ENCODE measurements around the gene TASP1. TPM values are rescaled to one million over a fixed set of nuclear protein-coding genes. Genes with fewer than 3 reads are reported as not detected.
A peak's percentile ranks its signal among the peaks of the same experiment; 100 is the strongest.

Gene TASP1
- total RNA-seq, 2 experiments from 2014 or later: 6.3 to 6.7 TPM

GRCh38 chr20:13469262-13469661, 169.5 kb downstream of the TASP1 start:
- peaks cover 6% of the 10 kb centered on the region for H3K9me3 Mint-ChIP-seq
- H3K4me1 Mint-ChIP-seq (ENCODE audit: low read depth): no peaks in the 10 kb centered on the region
- H3K27me3 Mint-ChIP-seq (ENCODE audit: low read depth): no peaks in the 10 kb centered on the region
- H3K36me3 Mint-ChIP-seq (ENCODE audit: low read depth): peaks cover 24% of the 10 kb centered on the region
- CTCF ChIA-PET: interaction anchor here (1.7 kb wide), 1 partner anchor 77 kb away, joined by 4 read pairs; no protein-coding TSS in a partner anchor
- intact Hi-C loops (cut with micrococcal nuclease): no loop called here
- H3K4me3 Mint-ChIP-seq: no peak overlapping the region
- DNase-seq: no peak
- no peak overlapping the region for H3K27ac Mint-ChIP-seq

- CTCF ChIA-PET: interaction anchor here (1.7 kb wide), 1 partner anchor 78 kb away, joined by 4 read pairs; no protein-coding TSS in a partner anchor
- Mint-ChIP-seq H3K36me3 (ENCODE audit: low read depth) (peaks cover 22% of the 10 kb centered on the region), H3K27me3 (ENCODE audit: low read depth) (no peaks in the 10 kb centered on the region), H3K27ac (no peak overlapping the region), H3K4me1 (ENCODE audit: low read depth) (no peaks in the 10 kb centered on the region), H3K9me3 (peaks cover 5% of the 10 kb centered on the region), H3K4me3 (no peak overlapping the region)
- DNase-seq: no peak
- intact Hi-C loops (cut with micrococcal nuclease): no loop called here
Observed at GRCh38 chr20:13468166-13468565, 170.6 kb downstream of the TASP1 start.

GRCh38 chr20:13464702-13465101, 174.0 kb downstream of the TASP1 start:
- no peak for DNase-seq

GRCh38 chr20:13461849-13462458, 176.8 kb downstream of the TASP1 start:
- intact Hi-C loops (cut with micrococcal nuclease): no loop called here
- H3K4me1 Mint-ChIP-seq (ENCODE audit: low read depth): no peaks in the 10 kb centered on the region
- H3K4me3 Mint-ChIP-seq: no peak overlapping the region
- no peak overlapping the region for H3K27ac Mint-ChIP-seq
- no peaks in the 10 kb centered on the region for H3K9me3 Mint-ChIP-seq
- no peaks in the 10 kb centered on the region for H3K27me3 Mint-ChIP-seq (ENCODE audit: low read depth)
- peaks cover 3% of the 10 kb centered on the region for H3K36me3 Mint-ChIP-seq (ENCODE audit: low read depth)
- CTCF ChIA-PET: interaction anchor here (0.6 to 3.2 kb wide), 3 partner anchors 84 to 309 kb away, joined by 3 to 20 read pairs (median 4); no protein-coding TSS in a partner anchor
- DNase-seq: no peak

More at GRCh38 chr20:13464702-13465101, 174.0 kb downstream of the TASP1 start:
- no peaks in the 10 kb centered on the region for H3K4me1 Mint-ChIP-seq (ENCODE audit: low read depth)
- CTCF ChIA-PET: no interaction called here
- peaks cover 7% of the 10 kb centered on the region for H3K36me3 Mint-ChIP-seq (ENCODE audit: low read depth)
- no peaks in the 10 kb centered on the region for H3K27me3 Mint-ChIP-seq (ENCODE audit: low read depth)
- no peak overlapping the region for H3K4me3 Mint-ChIP-seq
- H3K9me3 Mint-ChIP-seq: no peaks in the 10 kb centered on the region
- intact Hi-C loops (cut with micrococcal nuclease): no loop called here
- no peak overlapping the region for H3K27ac Mint-ChIP-seq

- peak; percentile 21 for DNase-seq
- intact Hi-C loops (cut with micrococcal nuclease): loop anchor here (1.0 to 2.0 kb wide), 3 partner anchors 88 to 329 kb away; partner anchors contain the start of genes ESF1 and NDUFAF5
- H3K4me1 Mint-ChIP-seq (ENCODE audit: low read depth): no peaks in the 10 kb centered on the region
- CTCF ChIA-PET: interaction anchor here (0.7 to 1.4 kb wide), 2 partner anchors 29 to 88 kb away, joined by 3 to 4 read pairs; no protein-coding TSS in a partner anchor
- H3K27me3 Mint-ChIP-seq (ENCODE audit: low read depth): no peaks in the 10 kb centered on the region
- peaks cover 4% of the 10 kb centered on the region for H3K36me3 Mint-ChIP-seq (ENCODE audit: low read depth)
- H3K4me3 Mint-ChIP-seq: no peak overlapping the region
- no peak overlapping the region for H3K27ac Mint-ChIP-seq
- no peaks in the 10 kb centered on the region for H3K9me3 Mint-ChIP-seq
Observed at GRCh38 chr20:13458860-13459451, 179.8 kb downstream of the TASP1 start.

- CTCF ChIA-PET: interaction anchor here (1.1 to 1.4 kb wide), 2 partner anchors 30 to 91 kb away, joined by 3 read pairs; no protein-coding TSS in a partner anchor
- Mint-ChIP-seq H3K36me3 (ENCODE audit: low read depth) (peaks cover 18% of the 10 kb centered on the region), H3K4me1 (ENCODE audit: low read depth) (no peaks in the 10 kb centered on the region), H3K27me3 (ENCODE audit: low read depth) (no peaks in the 10 kb centered on the region), H3K27ac (no peak overlapping the region), H3K9me3 (no peaks in the 10 kb centered on the region), H3K4me3 (no peak overlapping the region)
- no peak for DNase-seq
- intact Hi-C loops (cut with micrococcal nuclease): no loop called here
Observed at GRCh38 chr20:13457487-13457886, 181.2 kb downstream of the TASP1 start.

- Mint-ChIP-seq H3K9me3 (no peaks in the 10 kb centered on the region), H3K27me3 (ENCODE audit: low read depth) (no peaks in the 10 kb centered on the region), H3K27ac (no peak overlapping the region), H3K4me3 (no peak overlapping the region), H3K36me3 (ENCODE audit: low read depth) (peaks cover 25% of the 10 kb centered on the region), H3K4me1 (ENCODE audit: low read depth) (no peaks in the 10 kb centered on the region)
- intact Hi-C loops (cut with micrococcal nuclease): no loop called here
- CTCF ChIA-PET: no interaction called here
- no peak for DNase-seq
Observed at GRCh38 chr20:13455713-13456112, 183.0 kb downstream of the TASP1 start.

GRCh38 chr20:13453367-13453766, 185.4 kb downstream of the TASP1 start:
- no peaks in the 10 kb centered on the region for H3K9me3 Mint-ChIP-seq
- H3K27me3 Mint-ChIP-seq (ENCODE audit: low read depth): no peaks in the 10 kb centered on the region
- peaks cover 32% of the 10 kb centered on the region for H3K36me3 Mint-ChIP-seq (ENCODE audit: low read depth)
- H3K4me1 Mint-ChIP-seq (ENCODE audit: low read depth): no peaks in the 10 kb centered on the region
- H3K27ac Mint-ChIP-seq: no peak overlapping the region
- DNase-seq: no peak
- CTCF ChIA-PET: no interaction called here
- intact Hi-C loops (cut with micrococcal nuclease): no loop called here
- no peak overlapping the region for H3K4me3 Mint-ChIP-seq

GRCh38 chr20:13452470-13453124, 186.1 kb downstream of the TASP1 start:
- H3K27me3 Mint-ChIP-seq (ENCODE audit: low read depth): no peaks in the 10 kb centered on the region
- H3K4me1 Mint-ChIP-seq (ENCODE audit: low read depth): no peaks in the 10 kb centered on the region
- H3K36me3 Mint-ChIP-seq (ENCODE audit: low read depth): peaks cover 32% of the 10 kb centered on the region
- DNase-seq: no peak
- intact Hi-C loops (cut with micrococcal nuclease): no loop called here
- H3K9me3 Mint-ChIP-seq: no peaks in the 10 kb centered on the region
- H3K4me3 Mint-ChIP-seq: no peak overlapping the region
- H3K27ac Mint-ChIP-seq: no peak overlapping the region
- CTCF ChIA-PET: no interaction called here

GRCh38 chr20:13449868-13450434, 188.8 kb downstream of the TASP1 start:
- Mint-ChIP-seq H3K36me3 (ENCODE audit: low read depth) (peaks cover 30% of the 10 kb centered on the region), H3K4me3 (no peak overlapping the region), H3K4me1 (ENCODE audit: low read depth) (no peaks in the 10 kb centered on the region), H3K27me3 (ENCODE audit: low read depth) (no peaks in the 10 kb centered on the region), H3K27ac (no peak overlapping the region), H3K9me3 (no peaks in the 10 kb centered on the region)
- intact Hi-C loops (cut with micrococcal nuclease): no loop called here
- DNase-seq: no peak
- CTCF ChIA-PET: no interaction called here

- no peak overlapping the region for H3K4me3 Mint-ChIP-seq
- CTCF ChIA-PET: no interaction called here
- DNase-seq: no peak
- H3K27ac Mint-ChIP-seq: no peak overlapping the region
- H3K4me1 Mint-ChIP-seq (ENCODE audit: low read depth): no peaks in the 10 kb centered on the region
- H3K36me3 Mint-ChIP-seq (ENCODE audit: low read depth): peaks cover 22% of the 10 kb centered on the region
- no peaks in the 10 kb centered on the region for H3K27me3 Mint-ChIP-seq (ENCODE audit: low read depth)
- intact Hi-C loops (cut with micrococcal nuclease): no loop called here
- no peaks in the 10 kb centered on the region for H3K9me3 Mint-ChIP-seq
Observed at GRCh38 chr20:13447385-13448180, 191.1 kb downstream of the TASP1 start.

GRCh38 chr20:13443690-13444089, 195.0 kb downstream of the TASP1 start:
- no peaks in the 10 kb centered on the region for H3K4me1 Mint-ChIP-seq (ENCODE audit: low read depth)
- H3K27ac Mint-ChIP-seq: no peak overlapping the region
- no peak overlapping the region for H3K4me3 Mint-ChIP-seq
- peaks cover 26% of the 10 kb centered on the region for H3K9me3 Mint-ChIP-seq
- no peaks in the 10 kb centered on the region for H3K27me3 Mint-ChIP-seq (ENCODE audit: low read depth)
- intact Hi-C loops (cut with micrococcal nuclease): no loop called here
- CTCF ChIA-PET: interaction anchor here (0.6 kb wide), 1 partner anchor 328 kb away, joined by 3 read pairs; no protein-coding TSS in a partner anchor
- no peak for DNase-seq
- H3K36me3 Mint-ChIP-seq (ENCODE audit: low read depth): peaks cover 24% of the 10 kb centered on the region

All from activated naive CD4-positive, alpha-beta T cell treated with anti-CD3 and anti-CD28 coated beads for 36 hours (primary cell).